Mesenchymal stem cell (in vitro differentiated cells and primary cell): ENCODE measurements around the gene RGL2.

Experiments used
- DNase-seq: peaks from one replicate; pipeline ENCODE4 v3.0.0-alpha.2; 2013
- H2AFZ ChIP-seq: one replicate; pipeline ENCODE4 v1.6.1; 2013; ENCODE audit warnings: low read depth, mild to moderate bottlenecking, control low read depth, inconsistent platforms, low read length, moderate library complexity
- H2AK5ac ChIP-seq: 2 replicates; pipeline ENCODE4 v1.6.1; 2013; ENCODE audit warnings: low read length, moderate library complexity, mild to moderate bottlenecking, inconsistent platforms; ENCODE audit not compliant: severe bottlenecking
- H2BK120ac ChIP-seq: one replicate; pipeline ENCODE4 v1.6.1; 2013; ENCODE audit warnings: low read depth, mild to moderate bottlenecking, inconsistent platforms, low read length, moderate library complexity
- H2BK12ac ChIP-seq, 2 experiments: one replicate each; pipeline ENCODE4 v1.6.1; 2013; ENCODE audit warnings: inconsistent platforms in 2 of 2, low read length in 2 of 2, mild to moderate bottlenecking in 2 of 2, moderate library complexity in 2 of 2, control low read depth in 1 of 2
- H2BK15ac ChIP-seq: one replicate; pipeline ENCODE4 v1.6.1; 2013; ENCODE audit warnings: mild to moderate bottlenecking, low read depth, inconsistent platforms; ENCODE audit not compliant: poor library complexity, severe bottlenecking
- H2BK5ac ChIP-seq: 2 replicates; pipeline ENCODE4 v1.6.1; 2013; ENCODE audit warnings: low read depth, mild to moderate bottlenecking, low read length, control low read depth, inconsistent platforms; ENCODE audit not compliant: poor library complexity, severe bottlenecking
- H3K14ac ChIP-seq, 2 experiments: one replicate each; pipeline ENCODE4 v1.6.1; 2013; ENCODE audit warnings: inconsistent platforms in 2 of 2, low read length in 2 of 2, control low read depth in 1 of 2, mild to moderate bottlenecking in 1 of 2, moderate library complexity in 1 of 2
- H3K18ac ChIP-seq, 2 experiments: one replicate each; pipeline ENCODE4 v1.6.1; 2013; ENCODE audit warnings: inconsistent platforms in 2 of 2, low read length in 2 of 2, control low read depth in 1 of 2, low read depth in 1 of 2, mild to moderate bottlenecking in 1 of 2
- H3K23ac ChIP-seq, 2 experiments: one replicate each; pipeline ENCODE4 v1.6.1; 2013; ENCODE audit warnings: inconsistent platforms in 2 of 2, low read length in 2 of 2, mild to moderate bottlenecking in 2 of 2, moderate library complexity in 2 of 2, control low read depth in 1 of 2
- H3K27ac ChIP-seq: 2 replicates; pipeline ENCODE4 v1.5.1; 2013; ENCODE audit warnings: mild to moderate bottlenecking, moderate library complexity, low read length, control low read depth, inconsistent platforms; ENCODE audit not compliant: poor library complexity, severe bottlenecking
- H3K27me3 ChIP-seq, 2 experiments: 2 replicates each; pipeline versions ENCODE4 v1.6.1 to v1.7.0; 2013; ENCODE audit warnings: low read length in 2 of 2, mild to moderate bottlenecking in 2 of 2, moderate library complexity in 2 of 2, control low read depth in 1 of 2, inconsistent platforms in 1 of 2; ENCODE audit not compliant: control insufficient read depth in 1 of 2, insufficient read depth in 1 of 2
- H3K36me3 ChIP-seq, 2 experiments: 2 replicates each; pipeline versions ENCODE4 v1.6.1 to v1.7.0; 2013; ENCODE audit warnings: low read length in 2 of 2, control low read depth in 1 of 2, inconsistent platforms in 1 of 2, low read depth in 1 of 2, mild to moderate bottlenecking in 1 of 2; ENCODE audit not compliant: insufficient read depth in 2 of 2, control insufficient read depth in 1 of 2
- H3K4ac ChIP-seq, 2 experiments: one replicate each; pipeline ENCODE4 v1.6.1; 2013; ENCODE audit warnings: inconsistent platforms in 2 of 2, low read length in 2 of 2, mild to moderate bottlenecking in 2 of 2, moderate library complexity in 2 of 2, control low read depth in 1 of 2, low read depth in 1 of 2
- H3K4me1 ChIP-seq: 2 replicates; pipeline ENCODE4 v1.6.1; 2013; ENCODE audit warnings: low read depth, low read length, control low read depth; ENCODE audit not compliant: control insufficient read depth, insufficient read depth
- H3K4me2 ChIP-seq: 2 replicates; pipeline ENCODE4 v1.6.1; 2013; ENCODE audit warnings: low read length, mild to moderate bottlenecking, inconsistent platforms; ENCODE audit not compliant: poor library complexity, severe bottlenecking
- H3K4me3 ChIP-seq, 2 experiments: 2 replicates each; pipeline versions ENCODE4 v1.5.1 to v1.7.0; 2013; ENCODE audit warnings: low read length in 2 of 2, mild to moderate bottlenecking in 2 of 2, control low read depth in 1 of 2, low read depth in 1 of 2; ENCODE audit not compliant: insufficient read depth in 1 of 2
- H3K79me1 ChIP-seq: replicated peaks from 2 replicates; pipeline ENCODE4 v1.6.1; 2013; ENCODE audit warnings: mild to moderate bottlenecking, control low read depth, low read length, inconsistent platforms; ENCODE audit not compliant: poor library complexity, severe bottlenecking
- H3K9ac ChIP-seq: 2 replicates; pipeline ENCODE4 v1.7.0; 2013; ENCODE audit warnings: mild to moderate bottlenecking, low read length, moderate library complexity
- H3K9me3 ChIP-seq: 2 replicates; pipeline ENCODE4 v1.7.0; 2013; ENCODE audit warnings: mild to moderate bottlenecking, low read length; ENCODE audit not compliant: control insufficient read depth
- H4K8ac ChIP-seq: one replicate; pipeline ENCODE4 v1.6.1; 2013; ENCODE audit warnings: inconsistent platforms, mild to moderate bottlenecking, low read length, moderate library complexity
- H4K91ac ChIP-seq: one replicate; pipeline ENCODE4 v1.6.1; 2013; ENCODE audit warnings: mild to moderate bottlenecking, low read length, inconsistent platforms
- WGBS: methylation state at CpG from one replicate; pipeline ENCODE4 v1.1.7; 2013; ENCODE audit warnings: mixed read lengths; 5-methylcytosine and 5-hydroxymethylcytosine counted together

RGL2 gene

DNA sequence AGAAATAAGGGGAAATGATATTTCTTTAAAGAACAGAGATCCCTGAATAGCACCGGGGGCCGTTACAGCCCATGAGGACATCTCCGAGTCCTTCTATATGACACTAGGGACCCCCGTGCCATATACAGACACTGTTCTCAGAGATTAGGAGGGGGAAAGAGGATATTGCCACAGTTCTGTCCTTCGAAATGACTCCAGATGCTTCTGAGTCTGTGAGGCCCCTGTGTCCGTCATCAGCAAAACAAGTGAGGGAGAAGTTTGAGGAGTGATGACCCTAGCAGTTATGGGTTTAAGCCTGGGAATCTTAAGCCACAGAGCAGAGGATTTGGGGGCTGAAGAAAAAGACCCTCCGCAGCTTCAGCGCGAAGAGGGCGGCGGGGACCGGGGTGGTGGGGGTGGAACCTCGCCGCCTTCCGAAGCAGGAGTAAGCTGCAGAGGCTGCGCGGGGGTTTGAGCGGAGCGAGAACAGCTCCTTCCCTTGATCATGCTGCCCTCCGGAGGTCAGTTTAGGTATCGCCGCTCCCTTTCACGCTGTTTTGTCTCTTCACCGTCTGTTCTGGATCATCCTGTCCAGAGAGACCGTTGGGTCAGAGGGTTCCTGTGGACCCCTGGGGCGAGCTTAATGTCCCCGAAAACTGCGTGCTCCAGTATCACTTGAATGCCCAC is 50.6 kb downstream of the RGL2 start:
- Histone ChIP-seq H2BK12ac (peak overlapping the region; percentile 33 to 68), H3K18ac (peak overlapping the region; percentile 79 to 93), H3K4me2 (peak overlapping the region; percentile 95), H3K9me3 (no peaks in the 10 kb centered on the region), H3K36me3 (peaks cover 9 to 14% of the 10 kb centered on the region in 2 experiments), H3K79me1 (peaks cover 12% of the 10 kb centered on the region), H3K9ac (peak overlapping the region; percentile 88), H3K4me1 (peaks cover 14% of the 10 kb centered on the region), H3K27me3 (peaks cover 0 to 5% of the 10 kb centered on the region in 2 experiments), H2AFZ (peak overlapping the region; percentile 73), H3K4me3 (peak overlapping the region; percentile 61 to 72), H2BK15ac (peak overlapping the region; percentile 4), H2BK120ac (peak overlapping the region; percentile 74), H4K8ac (peak overlapping the region; percentile 74), H2AK5ac (no peak overlapping the region), H3K23ac (no peak overlapping the region), H2BK5ac (no peak overlapping the region), H3K14ac (no peak overlapping the region), H3K27ac (peak overlapping the region; percentile 66), H4K91ac (peak overlapping the region; percentile 14), H3K4ac (peak overlapping the region; percentile 27 to 87)
- WGBS = 6% methylated on average over 28 of the region's 28 CpGs
- DNase-seq = peak; percentile 89

- Histone ChIP-seq H2BK12ac (no peak overlapping the region), H3K4me2 (no peak overlapping the region), H3K9me3 (no peaks in the 10 kb centered on the region), H2AFZ (no peak overlapping the region), H3K79me1 (no peaks in the 10 kb centered on the region), H3K4me3 (no peak overlapping the region), H3K18ac (no peak overlapping the region), H3K27me3 (peaks cover 20 to 21% of the 10 kb centered on the region in 2 experiments), H3K4me1 (peaks cover under 1% of the 10 kb centered on the region), H3K9ac (no peak overlapping the region), H2AK5ac (no peak overlapping the region), H3K36me3 (no peaks in the 10 kb centered on the region), H4K8ac (no peak overlapping the region), H4K91ac (no peak overlapping the region), H3K14ac (no peak overlapping the region), H3K4ac (no peak overlapping the region), H2BK5ac (no peak overlapping the region), H2BK120ac (no peak overlapping the region), H3K27ac (no peak overlapping the region), H3K23ac (no peak overlapping the region), H2BK15ac (no peak overlapping the region)
- DNase-seq = no peak
- 60% methylated on average over 1 of the region's 1 CpG for WGBS
Observed at GRCh38 chr6:33243476-33243875, 55.3 kb downstream of the RGL2 start.

DNA sequence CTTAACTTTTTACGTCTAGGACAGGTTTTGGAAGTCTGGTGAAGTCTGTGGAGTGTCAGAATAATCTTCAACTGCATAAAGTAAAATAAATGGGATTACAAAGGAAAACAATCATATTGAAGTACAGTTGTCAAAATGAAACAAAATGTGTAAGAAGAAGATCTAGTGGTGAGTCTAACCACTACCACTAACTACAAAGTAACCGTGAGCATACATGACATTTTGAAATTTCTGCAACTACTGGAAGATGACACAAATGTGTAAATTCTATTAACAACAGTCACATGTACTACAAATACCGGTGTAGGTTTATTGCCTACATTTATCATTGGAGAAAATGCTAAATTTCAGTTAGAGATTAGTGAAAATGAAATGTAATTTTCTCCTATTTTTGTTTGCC is 56.8 kb downstream of the RGL2 start:
- Histone ChIP-seq H3K9me3 (no peaks in the 10 kb centered on the region), H2AK5ac (no peak overlapping the region), H2BK15ac (no peak overlapping the region), H3K27me3 (peaks cover 20 to 28% of the 10 kb centered on the region in 2 experiments), H3K4me3 (no peak overlapping the region), H3K4me1 (no peaks in the 10 kb centered on the region), H2BK12ac (no peak overlapping the region), H3K79me1 (no peaks in the 10 kb centered on the region), H2BK5ac (no peak overlapping the region), H2AFZ (no peak overlapping the region), H3K9ac (no peak overlapping the region), H3K27ac (no peak overlapping the region), H2BK120ac (no peak overlapping the region), H4K8ac (no peak overlapping the region), H3K4ac (no peak overlapping the region), H3K36me3 (no peaks in the 10 kb centered on the region), H3K4me2 (no peak overlapping the region), H3K23ac (no peak overlapping the region), H3K18ac (no peak overlapping the region), H3K14ac (no peak overlapping the region), H4K91ac (no peak overlapping the region)
- no peak for DNase-seq
- WGBS = 67% methylated on average over 2 of the region's 3 CpGs
